GM12891 (cell line): ENCODE results near the gene OST4.

Experiments
- DNase-seq: peaks from one replicate; pipeline ENCODE4 v3.0.0; 2011; ENCODE audit warnings: low spot score; ENCODE audit not compliant: insufficient read length
- FAIRE-seq: peaks from 2 replicates; lab custom pipeline; 2011; peaks lifted over from hg19 to GRCh38; lab: Jason Lieb, UNC
- PAX5 ChIP-seq: IDR thresholded peaks from 2 replicates; pipeline ENCODE4 v1.6.1; 2011; ENCODE audit warnings: low read length, moderate library complexity, mild to moderate bottlenecking; ENCODE audit not compliant: insufficient read depth, severe bottlenecking
- POLR2A ChIP-seq: IDR thresholded peaks from 2 replicates; pipeline ENCODE4 v1.6.1; 2011; ENCODE audit warnings: low read depth, low read length, control low read depth
- POLR2AphosphoS5 ChIP-seq: IDR thresholded peaks from 2 replicates; pipeline ENCODE4 v1.6.1; 2011; ENCODE audit warnings: low read depth, low read length, control low read depth
- POU2F2 ChIP-seq: IDR thresholded peaks from 2 replicates; pipeline ENCODE4 v1.6.1; 2011; ENCODE audit warnings: low read depth, mild to moderate bottlenecking, control low read depth, low read length, moderate library complexity
- SPI1 ChIP-seq: IDR thresholded peaks from 2 replicates; pipeline ENCODE4 v1.6.1; 2011; ENCODE audit warnings: low read depth, low read length, control low read depth
- TAF1 ChIP-seq: IDR thresholded peaks from 2 replicates; pipeline ENCODE4 v1.6.1; 2011; ENCODE audit warnings: low read depth, low read length, control low read depth

OST4 gene

GRCh38 chr2:27093430-27094352, 22.2 kb upstream of the OST4 start:
- DNase-seq (no peak), FAIRE-seq (no peak)
- TF ChIP-seq TAF1 (no peak), POLR2A (no peak), POLR2AphosphoS5 (no peak), POU2F2 (no peak), PAX5 (no peak), SPI1 (no peak)

GRCh38 chr2:27092696-27093429, 21.4 kb upstream of the OST4 start:
- TF ChIP-seq TAF1 (no peak), PAX5 (no peak)
- no peak for FAIRE-seq
- DNase-seq: no peak

GRCh38 chr2:27091746-27092695, 20.6 kb upstream of the OST4 start:
- no peak for FAIRE-seq
- TF ChIP-seq POU2F2 (no peak), PAX5 (no peak), POLR2A (no peak)
- DNase-seq: no peak

GRCh38 chr2:27089111-27089954, 17.9 kb upstream of the OST4 start:
- DNase-seq (no peak), FAIRE-seq (no peak)
- no peak for TF ChIP-seq POU2F2
- TF ChIP-seq SPI1: no peak
- no peak for TF ChIP-seq TAF1
- no peak for TF ChIP-seq POLR2AphosphoS5
- TF ChIP-seq PAX5: no peak
- TF ChIP-seq POLR2A: no peak

- FAIRE-seq: no peak
- TF ChIP-seq POLR2A (no peak), PAX5 (no peak), SPI1 (no peak), TAF1 (no peak), POLR2AphosphoS5 (no peak), POU2F2 (no peak)
Observed at GRCh38 chr2:27088634-27089033, 17.2 kb upstream of the OST4 start.

GRCh38 chr2:27087823-27088410, 16.5 kb upstream of the OST4 start:
- no peak for TF ChIP-seq POU2F2
- no peak for FAIRE-seq
- no peak for DNase-seq

More at GRCh38 chr2:27088634-27089033, 17.2 kb upstream of the OST4 start:
- DNase-seq: no peak

GRCh38 chr2:27086724-27087593, 15.5 kb upstream of the OST4 start, which contains the start of gene KHK:
Gene KHK, plus strand, starts transcription at chr2:27086772. Its CDS starts 488 bp downstream, at chr2:27087260.
- peak; percentile 51 for DNase-seq
- TF ChIP-seq SPI1 (no peak), TAF1 (no peak), POLR2AphosphoS5 (no peak), POU2F2 (no peak), PAX5 (no peak), POLR2A (no peak)

More at GRCh38 chr2:27086724-27087593, 15.5 kb upstream of the OST4 start, which contains the start of gene KHK:
- no peak for FAIRE-seq
